Astrocyte (in vitro differentiated cells and primary cell): ENCODE measurements around the gene FBXW12. TPM values are rescaled to one million over a fixed set of nuclear protein-coding genes. Genes with fewer than 3 reads are reported as not detected.

Source experiments
- DNase-seq: peaks from one replicate; pipeline ENCODE4 v3.0.0-alpha.2; 2010; ENCODE audit warnings: low read depth
- FAIRE-seq: peaks from 2 replicates; lab custom pipeline; 2011; peaks lifted over from hg19 to GRCh38; lab: Jason Lieb, UNC
- H2AFZ ChIP-seq: 2 replicates; pipeline ENCODE4 v1.6.0; 2012; ENCODE audit warnings: low read depth, low read length, inconsistent platforms
- H3K27ac ChIP-seq: 2 replicates; pipeline ENCODE4 v1.5.1; 2011; ENCODE audit warnings: low read depth, low read length, inconsistent platforms
- H3K27me3 ChIP-seq: 2 replicates; pipeline ENCODE4 v1.6.0; 2011; ENCODE audit warnings: low read length, inconsistent platforms; ENCODE audit not compliant: insufficient read depth
- H3K36me3 ChIP-seq: 2 replicates; pipeline ENCODE4 v1.5.1; 2011; ENCODE audit warnings: low read length, inconsistent platforms; ENCODE audit not compliant: insufficient read depth
- H3K4me1 ChIP-seq: 2 replicates; pipeline ENCODE4 v1.5.1; 2011; ENCODE audit warnings: low read length, inconsistent platforms; ENCODE audit not compliant: insufficient read depth
- H3K4me2 ChIP-seq: 2 replicates; pipeline ENCODE4 v1.6.0; 2012; ENCODE audit warnings: low read length, inconsistent platforms
- H3K4me3 ChIP-seq: 2 replicates; pipeline ENCODE4 v1.5.1; 2011; ENCODE audit warnings: low read depth, mild to moderate bottlenecking, low read length, inconsistent platforms; ENCODE audit not compliant: insufficient read depth
- H3K79me2 ChIP-seq: 2 replicates; pipeline ENCODE4 v1.6.0; 2012; ENCODE audit warnings: mild to moderate bottlenecking, low read length, inconsistent platforms; ENCODE audit not compliant: insufficient read depth
- H3K9ac ChIP-seq: 2 replicates; pipeline ENCODE4 v1.6.0; 2012; ENCODE audit warnings: mild to moderate bottlenecking, low read length, inconsistent platforms
- H3K9me3 ChIP-seq: 2 replicates; pipeline ENCODE4 v1.5.1; 2012; ENCODE audit warnings: low read depth, mild to moderate bottlenecking, low read length, inconsistent platforms; ENCODE audit not compliant: insufficient read depth
- H4K20me1 ChIP-seq: 2 replicates; pipeline ENCODE4 v1.6.0; 2012; ENCODE audit warnings: low read length, inconsistent platforms; ENCODE audit not compliant: insufficient read depth
- H3K27ac Mint-ChIP-seq: one replicate; pipeline ENCODE4 v1.8.0; 2021; ENCODE audit warnings: mild to moderate bottlenecking, mixed read lengths; ENCODE audit not compliant: unreplicated experiment
- H3K27me3 Mint-ChIP-seq: one replicate; pipeline ENCODE4 v1.8.0; 2021; ENCODE audit warnings: low read depth, mixed read lengths; ENCODE audit not compliant: unreplicated experiment
- H3K36me3 Mint-ChIP-seq: one replicate; pipeline ENCODE4 v1.8.0; 2021; ENCODE audit warnings: low read depth, mixed read lengths; ENCODE audit not compliant: unreplicated experiment
- H3K4me1 Mint-ChIP-seq: one replicate; pipeline ENCODE4 v1.8.0; 2021; ENCODE audit warnings: low read depth, mixed read lengths; ENCODE audit not compliant: unreplicated experiment
- H3K4me3 Mint-ChIP-seq: one replicate; pipeline ENCODE4 v1.8.0; 2021; ENCODE audit warnings: mild to moderate bottlenecking, moderate library complexity, mixed read lengths; ENCODE audit not compliant: unreplicated experiment
- H3K9me3 Mint-ChIP-seq: one replicate; pipeline ENCODE4 v1.8.0; 2021; ENCODE audit warnings: mild to moderate bottlenecking, mixed read lengths; ENCODE audit not compliant: unreplicated experiment
- EZH2 ChIP-seq: IDR thresholded peaks from 2 replicates; pipeline ENCODE4 v1.6.1; 2012; ENCODE audit warnings: mild to moderate bottlenecking, low read length, inconsistent platforms; ENCODE audit not compliant: insufficient read depth
- total RNA-seq: library from RNA; stranded (reverse); gene quantifications from 2 replicates; pipeline ENCODE4 v1.2.1, GENCODE V29; 2021
- TF ChIP-seq, protein P1 (sequence below): IDR thresholded peaks from 2 replicates; pipeline ENCODE4 v1.5.1; 2011; ENCODE audit warnings: low read depth, mild to moderate bottlenecking, inconsistent platforms, low read length, moderate library complexity; ENCODE audit not compliant: insufficient read depth

FBXW12 gene
- total RNA-seq, 1 donor from 2014 or later: not detected

DNA sequence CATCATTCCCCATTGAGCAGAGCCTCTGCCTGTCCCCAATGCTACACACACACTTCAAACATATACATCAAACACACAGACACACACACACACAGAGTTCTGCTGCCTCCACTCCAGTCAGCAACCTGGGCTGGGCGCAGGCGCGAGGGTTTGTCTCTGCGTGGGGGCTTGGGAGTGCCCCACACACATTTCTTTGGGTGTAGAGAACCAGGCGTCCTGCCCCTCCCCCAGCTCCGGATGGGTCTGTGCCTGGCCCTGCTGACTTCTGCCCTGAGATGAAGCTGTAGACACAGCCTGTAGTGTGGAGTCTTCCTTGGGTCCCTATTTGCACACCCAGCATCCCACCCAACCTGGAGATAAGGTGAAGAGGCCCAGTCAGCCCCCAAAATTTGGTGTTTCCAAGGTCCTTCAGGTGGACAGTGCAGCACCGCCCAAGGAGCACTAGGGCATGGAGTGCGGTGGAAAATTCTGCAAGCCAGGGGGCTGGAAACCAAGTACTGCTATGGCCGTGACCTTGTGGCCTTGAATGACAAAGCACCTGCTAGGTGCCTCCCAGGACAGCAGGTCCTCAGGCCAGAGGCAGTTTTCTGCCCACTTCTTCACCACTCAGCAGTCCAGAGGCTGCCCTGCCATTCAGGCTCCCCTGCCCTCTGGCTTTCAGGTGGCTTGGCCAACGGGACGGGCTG, 26.8 kb downstream of the FBXW12 start:
- H3K36me3 ChIP-seq: no peaks in the 10 kb centered on the region
- H3K4me2 ChIP-seq: no peak overlapping the region
- H3K79me2 ChIP-seq: no peaks in the 10 kb centered on the region
- FAIRE-seq: no peak
- H3K9me3 ChIP-seq: no peaks in the 10 kb centered on the region
- H3K4me1 ChIP-seq: peaks cover 8% of the 10 kb centered on the region
- Mint-ChIP-seq H3K4me3 (no peak overlapping the region), H3K27ac (no peak overlapping the region), H3K36me3 (peaks cover 6% of the 10 kb centered on the region), H3K4me1 (peaks cover 8% of the 10 kb centered on the region), H3K9me3 (no peaks in the 10 kb centered on the region), H3K27me3 (peaks cover 13% of the 10 kb centered on the region)
- no peaks in the 10 kb centered on the region for H4K20me1 ChIP-seq
- DNase-seq: no peak
- no peak overlapping the region for H3K4me3 ChIP-seq
- no peak overlapping the region for H3K27ac ChIP-seq
- H3K27me3 ChIP-seq: peaks cover 7% of the 10 kb centered on the region
- no peak overlapping the region for H3K9ac ChIP-seq
- TF ChIP-seq, protein P1, sequence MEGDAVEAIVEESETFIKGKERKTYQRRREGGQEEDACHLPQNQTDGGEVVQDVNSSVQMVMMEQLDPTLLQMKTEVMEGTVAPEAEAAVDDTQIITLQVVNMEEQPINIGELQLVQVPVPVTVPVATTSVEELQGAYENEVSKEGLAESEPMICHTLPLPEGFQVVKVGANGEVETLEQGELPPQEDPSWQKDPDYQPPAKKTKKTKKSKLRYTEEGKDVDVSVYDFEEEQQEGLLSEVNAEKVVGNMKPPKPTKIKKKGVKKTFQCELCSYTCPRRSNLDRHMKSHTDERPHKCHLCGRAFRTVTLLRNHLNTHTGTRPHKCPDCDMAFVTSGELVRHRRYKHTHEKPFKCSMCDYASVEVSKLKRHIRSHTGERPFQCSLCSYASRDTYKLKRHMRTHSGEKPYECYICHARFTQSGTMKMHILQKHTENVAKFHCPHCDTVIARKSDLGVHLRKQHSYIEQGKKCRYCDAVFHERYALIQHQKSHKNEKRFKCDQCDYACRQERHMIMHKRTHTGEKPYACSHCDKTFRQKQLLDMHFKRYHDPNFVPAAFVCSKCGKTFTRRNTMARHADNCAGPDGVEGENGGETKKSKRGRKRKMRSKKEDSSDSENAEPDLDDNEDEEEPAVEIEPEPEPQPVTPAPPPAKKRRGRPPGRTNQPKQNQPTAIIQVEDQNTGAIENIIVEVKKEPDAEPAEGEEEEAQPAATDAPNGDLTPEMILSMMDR: no peak
- no peak for TF ChIP-seq EZH2
- no peak overlapping the region for H2AFZ ChIP-seq

DNA sequence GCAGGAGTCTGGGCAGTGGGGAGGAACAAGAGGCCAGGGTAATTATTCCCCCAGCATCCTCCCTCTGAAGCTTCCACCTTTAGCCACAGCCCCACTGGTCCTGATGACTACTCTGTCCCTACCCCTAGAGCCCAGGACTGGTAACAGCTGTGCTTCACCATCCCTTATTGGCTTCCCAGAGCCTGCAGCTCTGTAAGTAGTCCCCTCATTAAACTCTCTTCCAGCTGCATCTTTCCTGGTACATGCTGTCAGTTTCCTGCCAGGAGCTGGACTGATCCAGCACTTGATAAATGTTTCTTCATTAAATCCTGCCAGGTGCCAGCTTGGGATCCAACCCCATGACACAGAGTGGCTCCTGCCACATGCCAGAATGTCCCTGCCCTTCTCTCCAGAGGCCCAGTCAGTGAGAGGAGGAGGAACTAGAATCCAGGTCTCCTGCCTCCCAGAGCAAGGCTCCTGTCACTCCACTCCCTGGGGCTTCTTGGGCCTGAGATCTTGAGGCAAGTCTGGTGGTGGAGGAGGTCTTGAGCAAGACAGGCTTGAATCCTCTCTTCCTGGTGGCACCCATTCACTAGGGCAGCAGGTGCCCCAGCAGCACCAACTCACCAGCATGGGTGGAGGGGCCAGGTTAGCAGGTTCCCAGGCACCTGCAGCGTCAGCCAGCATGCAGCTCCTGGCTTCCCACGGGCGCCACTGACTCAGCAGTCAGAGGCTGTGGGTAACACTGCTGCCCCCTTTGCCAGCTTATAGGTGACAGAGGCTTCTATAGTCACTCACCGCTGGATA, 27.6 kb downstream of the FBXW12 start:
- Histone ChIP-seq H3K9ac (no peak overlapping the region), H3K79me2 (no peaks in the 10 kb centered on the region), H3K27ac (no peak overlapping the region), H4K20me1 (no peaks in the 10 kb centered on the region), H3K4me1 (peaks cover 8% of the 10 kb centered on the region), H3K4me2 (no peak overlapping the region), H3K27me3 (peaks cover 6% of the 10 kb centered on the region), H2AFZ (no peak overlapping the region), H3K9me3 (no peaks in the 10 kb centered on the region), H3K36me3 (no peaks in the 10 kb centered on the region), H3K4me3 (no peak overlapping the region)
- H3K9me3 Mint-ChIP-seq: no peaks in the 10 kb centered on the region
- DNase-seq (no peak), FAIRE-seq (no peak)
- peaks cover 8% of the 10 kb centered on the region for H3K4me1 Mint-ChIP-seq
- peaks cover 10% of the 10 kb centered on the region for H3K36me3 Mint-ChIP-seq
- no peak overlapping the region for H3K27ac Mint-ChIP-seq
- H3K4me3 Mint-ChIP-seq: no peak overlapping the region
- TF ChIP-seq, protein P1: no peak
- TF ChIP-seq EZH2: no peak
- H3K27me3 Mint-ChIP-seq: peaks cover 10% of the 10 kb centered on the region
